Measurements from ENCODE around the gene FBXL20.
"Not testable (repeated sequence)": the region's sequence is repeated elsewhere in the genome, so short reads cannot be mapped to it uniquely, and the experiment has no call there.

GRCh38 chr17:39278246-39278645 is 123.2 kb downstream of the FBXL20 start:
- TF ChIP-seq CTCF (IDR thresholded peaks at IDR 0.05); POLR2A (IDR thresholded peaks at IDR 0.05; ENCODE audit: low read depth); EP300 (IDR thresholded peaks at IDR 0.05): not testable (repeated sequence)

Data from esophagus muscularis mucosa (tissue), 4 donors.